CD14-positive monocyte (primary cell): ENCODE results near the gene VCAM1. TPM values are rescaled to one million over a fixed set of nuclear protein-coding genes. Genes with fewer than 3 reads are reported as not detected.

Experiments used
- DNase-seq, 3 donors: peaks; one replicate each; pipeline ENCODE4 v3.0.0-alpha.2; 2011 to 2022
- H2AFZ ChIP-seq: 2 replicates; pipeline ENCODE4 v1.6.0; 2012; ENCODE audit warnings: mild to moderate bottlenecking, low read depth, low read length, inconsistent platforms; ENCODE audit not compliant: insufficient read depth, poor library complexity, severe bottlenecking
- H3K27ac ChIP-seq, 2 donors: 1 replicate in 1 of 2; 2 replicates in 1 of 2; pipeline ENCODE4 v1.5.1; 2012 to 2013; ENCODE audit warnings: low read length in 2 of 2, control low read depth in 1 of 2, inconsistent platforms in 1 of 2, low read depth in 1 of 2, mild to moderate bottlenecking in 1 of 2
- H3K27me3 ChIP-seq, 2 donors: one replicate each; pipeline versions ENCODE4 v1.6.0 to v1.6.1; 2011 to 2013; ENCODE audit warnings: low read length in 2 of 2; ENCODE audit not compliant: control insufficient read depth in 2 of 2, insufficient read depth in 2 of 2
- H3K36me3 ChIP-seq, 2 donors: replicated peaks in 1 of 2; 1 replicate in 1 of 2; 2 replicates in 1 of 2; pipeline versions ENCODE4 v1.5.1 to v1.6.1; 2012 to 2013; ENCODE audit warnings: low read length in 2 of 2, control low read depth in 1 of 2, inconsistent platforms in 1 of 2, mild to moderate bottlenecking in 1 of 2; ENCODE audit not compliant: insufficient read depth in 2 of 2, control insufficient read depth in 1 of 2
- H3K4me1 ChIP-seq, 2 donors: 1 replicate in 1 of 2; 2 replicates in 1 of 2; pipeline versions ENCODE4 v1.5.1 to v1.6.1; 2012 to 2013; ENCODE audit warnings: low read length in 2 of 2, control low read depth in 1 of 2, inconsistent platforms in 1 of 2, mild to moderate bottlenecking in 1 of 2, moderate library complexity in 1 of 2; ENCODE audit not compliant: insufficient read depth in 2 of 2, control insufficient read depth in 1 of 2
- H3K4me2 ChIP-seq: replicated peaks from 2 replicates; pipeline ENCODE3; 2012; ENCODE audit warnings: low read length, moderate library complexity, mild to moderate bottlenecking; ENCODE audit not compliant: poor library complexity, severe bottlenecking; ENCODE audit errors: extremely low read depth
- H3K4me3 ChIP-seq, 3 experiments: fragments of 200-600 bp in 1 of 3; sonication (generic) in 1 of 3; replicated peaks in 1 of 3; 1 replicate in 2 of 3; 2 replicates in 1 of 3; pipeline ENCODE4 v1.5.1; 2011 to 2013; ENCODE audit warnings: low read length in 3 of 3, mild to moderate bottlenecking in 3 of 3, control low read depth in 2 of 3, low read depth in 2 of 3, inconsistent platforms in 1 of 3, moderate library complexity in 1 of 3
- H3K79me2 ChIP-seq: 2 replicates; pipeline ENCODE4 v1.6.0; 2012; ENCODE audit warnings: mild to moderate bottlenecking, control low read depth, inconsistent platforms, low read length, moderate library complexity; ENCODE audit not compliant: insufficient read depth
- H3K9ac ChIP-seq: 2 replicates; pipeline ENCODE4 v1.6.0; 2017; ENCODE audit warnings: low read length, mild to moderate bottlenecking; ENCODE audit not compliant: insufficient read depth, poor library complexity, severe bottlenecking
- H3K9me3 ChIP-seq, 2 donors: replicated peaks in 1 of 2; 1 replicate in 1 of 2; 2 replicates in 1 of 2; pipeline versions ENCODE4 v1.5.1 to v1.6.1; 2012 to 2013; ENCODE audit warnings: low read length in 2 of 2, control low read depth in 1 of 2; ENCODE audit not compliant: control insufficient read depth in 1 of 2, insufficient read depth in 1 of 2
- H4K20me1 ChIP-seq: 2 replicates; pipeline ENCODE4 v1.6.0; 2012; ENCODE audit warnings: mild to moderate bottlenecking, low read length, control low read depth, moderate library complexity; ENCODE audit not compliant: insufficient read depth
- H3K27ac Mint-ChIP-seq, 7 donors: one replicate each; pipeline ENCODE4 v1.8.0; 2020; ENCODE audit warnings: mild to moderate bottlenecking in 7 of 7, mixed read lengths in 7 of 7, moderate library complexity in 6 of 7, inconsistent platforms in 2 of 7
- H3K27me3 Mint-ChIP-seq, 3 donors: one replicate each; pipeline ENCODE4 v1.8.0; 2021 to 2022; ENCODE audit warnings: low read depth in 3 of 3, mild to moderate bottlenecking in 3 of 3, mixed read lengths in 3 of 3, moderate library complexity in 3 of 3, inconsistent platforms in 1 of 3
- H3K36me3 Mint-ChIP-seq, 2 donors: one replicate each; pipeline ENCODE4 v1.8.0; 2020; ENCODE audit warnings: mixed read lengths in 2 of 2, inconsistent platforms in 1 of 2, mild to moderate bottlenecking in 1 of 2
- H3K4me1 Mint-ChIP-seq: one replicate; pipeline ENCODE4 v1.8.0; 2020; ENCODE audit warnings: mild to moderate bottlenecking, mixed read lengths
- H3K4me3 Mint-ChIP-seq, 2 donors: one replicate each; pipeline ENCODE4 v1.8.0; 2020; ENCODE audit warnings: mild to moderate bottlenecking in 2 of 2, mixed read lengths in 2 of 2, moderate library complexity in 1 of 2
- H3K9me3 Mint-ChIP-seq, 7 donors: one replicate each; pipeline ENCODE4 v1.8.0; 2020 to 2022; ENCODE audit warnings: mixed read lengths in 7 of 7, mild to moderate bottlenecking in 6 of 7, moderate library complexity in 6 of 7, inconsistent platforms in 2 of 7
- CTCF ChIP-seq: fragments of 200-600 bp; IDR thresholded peaks from one replicate; pipeline ENCODE4 v1.8.0; 2022; ENCODE audit warnings: antibody characterized with exemption, mild to moderate bottlenecking
- WGBS: methylation state at CpG from one replicate; pipeline ENCODE4 v1.1.5; 2013; ENCODE audit warnings: missing lambda C conversion rate; ENCODE audit not compliant: insufficient coverage; 5-methylcytosine and 5-hydroxymethylcytosine counted together
- intact Hi-C, 2 donors: fragments of 100-400 bp; cut with micrococcal nuclease; formaldehyde crosslinking; loops; one replicate each; pipeline versions ENCODE4 v1.15.0 to v1.15.1; 2023
- polyA plus RNA-seq, 3 donors: library from polyadenylated mRNA; depleted of rRNA in 1 of 3; unstranded in 2 of 3; stranded (reverse) in 1 of 3; fragments of 300-500 nt in 2 of 3; fragments of >200 nt in 1 of 3; fragmentation: Illumina TruSeq in 2 of 3; gene quantifications; 1 replicate in 2 of 3; 2 replicates in 1 of 3; pipeline ENCODE4 v1.2.3, GENCODE V29; 2012 to 2021

Gene VCAM1
- polyA plus RNA-seq, 3 donors, result not detected

GRCh38 chr1:100774370-100774769 lies 54.8 kb downstream of the VCAM1 start:
- WGBS, result no CpG with 5 or more reads among the region's 1 CpG

GRCh38 chr1:100775483-100775882 lies 55.9 kb downstream of the VCAM1 start:
- no peaks in the 10 kb centered on the region for H3K79me2 ChIP-seq
- Mint-ChIP-seq H3K4me1 (peaks cover 4% of the 10 kb centered on the region), H3K9me3 (peaks cover 0 to 7% (median 2%) of the 10 kb centered on the region in 7 donors), H3K27ac (no peak overlapping the region), H3K4me3 (no peak overlapping the region), H3K36me3 (no peaks in the 10 kb centered on the region), H3K27me3 (peaks cover 1 to 2% (median 1%) of the 10 kb centered on the region in 3 donors)
- no peak overlapping the region for H3K9ac ChIP-seq
- H3K36me3 ChIP-seq, result no peaks in the 10 kb centered on the region
- H3K4me1 ChIP-seq, result no peaks in the 10 kb centered on the region
- TF ChIP-seq CTCF, result no peak
- 100% methylated on average over 1 of the region's 4 CpGs for WGBS
- H3K9me3 ChIP-seq, result peaks cover 0 to 4% of the 10 kb centered on the region in 2 donors
- H3K27me3 ChIP-seq, result no peaks in the 10 kb centered on the region
- intact Hi-C loops, result no loop called here
- H3K27ac ChIP-seq, result no peak overlapping the region
- H4K20me1 ChIP-seq, result no peaks in the 10 kb centered on the region
- H3K4me3 ChIP-seq, result no peak overlapping the region
- H3K4me2 ChIP-seq, result no peak overlapping the region
- H2AFZ ChIP-seq, result no peak overlapping the region
- no peak for DNase-seq

More at GRCh38 chr1:100774370-100774769, 54.8 kb downstream of the VCAM1 start:
- intact Hi-C loops, result no loop called here
- peaks cover 0 to 4% (median 1%) of the 10 kb centered on the region in 7 donors for H3K9me3 Mint-ChIP-seq
- TF ChIP-seq CTCF, result no peak
- peaks cover 1 to 2% (median 1%) of the 10 kb centered on the region in 3 donors for H3K27me3 Mint-ChIP-seq
- no peak overlapping the region for H3K27ac ChIP-seq
- H3K9ac ChIP-seq, result no peak overlapping the region
- no peaks in the 10 kb centered on the region for H3K9me3 ChIP-seq
- no peak overlapping the region for H3K4me3 ChIP-seq
- no peaks in the 10 kb centered on the region for H3K36me3 ChIP-seq
- no peak overlapping the region for H3K4me2 ChIP-seq
- H4K20me1 ChIP-seq, result no peaks in the 10 kb centered on the region
- no peaks in the 10 kb centered on the region for H3K27me3 ChIP-seq
- no peaks in the 10 kb centered on the region for H3K79me2 ChIP-seq
- peaks cover 12% of the 10 kb centered on the region for H3K4me1 Mint-ChIP-seq
- H2AFZ ChIP-seq, result no peak overlapping the region
- H3K4me3 Mint-ChIP-seq, result no peak overlapping the region
- no peak overlapping the region for H3K27ac Mint-ChIP-seq
- H3K36me3 Mint-ChIP-seq, result no peaks in the 10 kb centered on the region
- DNase-seq, result no peak
- H3K4me1 ChIP-seq, result no peaks in the 10 kb centered on the region
